Upper lobe of right lung (tissue), 1 donor: ENCODE data around the gene LY9. TPM values are rescaled to one million over a fixed set of nuclear protein-coding genes. Genes with fewer than 3 reads are reported as not detected.
A peak's percentile ranks its signal among the peaks of the same experiment; 100 is the strongest.
"Not testable (repeated sequence)": the region's sequence is repeated elsewhere in the genome, so short reads cannot be mapped to it uniquely, and the experiment has no call there.

Experiments
- ATAC-seq: fragments of 200-7000 bp; cut with Tn5 transposase; one replicate; pipeline ENCODE4 v1.9.1; 2020; ENCODE audit warnings: mild to moderate bottlenecking, moderate library complexity
- DNase-seq: peaks from one replicate; pipeline ENCODE4 v3.0.0-alpha.2; 2020
- H3K27ac ChIP-seq: fragments of 200-600 bp; one replicate; pipeline ENCODE4 v1.8.0; 2022
- H3K27me3 ChIP-seq: fragments of 200-600 bp; one replicate; pipeline ENCODE4 v1.8.0; 2022; ENCODE audit warnings: mild to moderate bottlenecking
- H3K36me3 ChIP-seq: fragments of 200-600 bp; one replicate; pipeline ENCODE4 v1.8.0; 2022
- H3K4me1 ChIP-seq: fragments of 200-600 bp; one replicate; pipeline ENCODE4 v1.8.0; 2022
- H3K4me3 ChIP-seq: fragments of 200-600 bp; one replicate; pipeline ENCODE4 v1.8.0; 2022; ENCODE audit warnings: mild to moderate bottlenecking
- H3K9me3 ChIP-seq: fragments of 200-600 bp; one replicate; pipeline ENCODE4 v1.8.0; 2022
- intact Hi-C: fragments of 100-400 bp; cut with DNase I; formaldehyde crosslinking; loops from one replicate; pipeline ENCODE4 v1.11.0; 2022
- total RNA-seq: library from RNA; stranded (reverse); fragmentation: NEBNext Ultra II Directional; extraction: Animal tissue kit (Norgen Biotek cat#: 25700); gene quantifications from one replicate; pipeline ENCODE4 v1.2.1, GENCODE V29; 2021
- TF ChIP-seq, protein P1 (sequence below): fragments of 200-600 bp; IDR thresholded peaks from one replicate; pipeline ENCODE4 v1.8.0; 2022; ENCODE audit warnings: antibody characterized with exemption
- donor health status: DM: no; HTN: yes; CAD: no; lungs with severe emphysema.

The LY9 gene
- total RNA-seq, 1 donor from 2014 or later, result 3.3 TPM

DNA sequence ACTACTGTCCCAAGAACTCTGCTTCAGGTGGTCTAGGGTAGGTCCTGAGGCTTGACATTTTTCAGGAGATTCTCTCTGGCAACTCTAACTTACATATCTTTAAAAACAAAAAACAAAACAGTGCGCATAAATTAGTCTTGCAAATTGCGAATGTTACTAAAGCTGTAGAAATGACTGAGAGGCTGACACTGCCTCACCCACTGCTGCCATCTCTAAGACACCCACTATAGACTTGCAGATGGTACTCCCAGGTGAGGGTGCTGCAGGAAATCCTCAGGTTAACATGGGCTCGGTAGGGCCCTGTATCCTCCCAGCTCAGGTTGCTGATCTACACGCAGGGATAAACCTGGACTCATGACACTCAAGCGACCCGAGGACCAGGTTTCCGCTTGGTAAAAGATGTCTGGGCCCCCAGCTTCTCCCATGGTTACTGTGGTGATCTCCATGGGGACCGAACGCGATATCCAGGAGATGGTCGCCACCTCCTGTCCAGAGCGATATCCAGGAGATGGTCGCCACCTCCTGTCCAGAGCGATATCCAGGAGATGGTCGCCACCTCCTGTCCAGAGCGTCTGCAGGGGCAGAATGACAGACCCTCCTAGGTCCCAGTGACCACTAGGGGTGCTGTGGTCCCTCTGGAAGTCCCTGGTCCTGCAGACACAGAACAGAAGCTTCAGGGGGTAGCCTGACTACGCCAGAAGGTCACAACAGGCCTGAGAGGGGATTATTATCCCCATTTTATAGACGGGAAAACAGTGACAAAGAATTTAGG lies 16.2 kb upstream of the LY9 start:
- TF ChIP-seq, protein P1, sequence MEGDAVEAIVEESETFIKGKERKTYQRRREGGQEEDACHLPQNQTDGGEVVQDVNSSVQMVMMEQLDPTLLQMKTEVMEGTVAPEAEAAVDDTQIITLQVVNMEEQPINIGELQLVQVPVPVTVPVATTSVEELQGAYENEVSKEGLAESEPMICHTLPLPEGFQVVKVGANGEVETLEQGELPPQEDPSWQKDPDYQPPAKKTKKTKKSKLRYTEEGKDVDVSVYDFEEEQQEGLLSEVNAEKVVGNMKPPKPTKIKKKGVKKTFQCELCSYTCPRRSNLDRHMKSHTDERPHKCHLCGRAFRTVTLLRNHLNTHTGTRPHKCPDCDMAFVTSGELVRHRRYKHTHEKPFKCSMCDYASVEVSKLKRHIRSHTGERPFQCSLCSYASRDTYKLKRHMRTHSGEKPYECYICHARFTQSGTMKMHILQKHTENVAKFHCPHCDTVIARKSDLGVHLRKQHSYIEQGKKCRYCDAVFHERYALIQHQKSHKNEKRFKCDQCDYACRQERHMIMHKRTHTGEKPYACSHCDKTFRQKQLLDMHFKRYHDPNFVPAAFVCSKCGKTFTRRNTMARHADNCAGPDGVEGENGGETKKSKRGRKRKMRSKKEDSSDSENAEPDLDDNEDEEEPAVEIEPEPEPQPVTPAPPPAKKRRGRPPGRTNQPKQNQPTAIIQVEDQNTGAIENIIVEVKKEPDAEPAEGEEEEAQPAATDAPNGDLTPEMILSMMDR, result peak; percentile 40
- intact Hi-C loops, result no loop called here
- Histone ChIP-seq H3K4me1 (peaks cover 21% of the 10 kb centered on the region), H3K27ac (no peak overlapping the region), H3K9me3 (no peaks in the 10 kb centered on the region), H3K4me3 (no peak overlapping the region), H3K27me3 (no peaks in the 10 kb centered on the region), H3K36me3 (no peaks in the 10 kb centered on the region)
- no peak for ATAC-seq
- DNase-seq, result no peak

DNA sequence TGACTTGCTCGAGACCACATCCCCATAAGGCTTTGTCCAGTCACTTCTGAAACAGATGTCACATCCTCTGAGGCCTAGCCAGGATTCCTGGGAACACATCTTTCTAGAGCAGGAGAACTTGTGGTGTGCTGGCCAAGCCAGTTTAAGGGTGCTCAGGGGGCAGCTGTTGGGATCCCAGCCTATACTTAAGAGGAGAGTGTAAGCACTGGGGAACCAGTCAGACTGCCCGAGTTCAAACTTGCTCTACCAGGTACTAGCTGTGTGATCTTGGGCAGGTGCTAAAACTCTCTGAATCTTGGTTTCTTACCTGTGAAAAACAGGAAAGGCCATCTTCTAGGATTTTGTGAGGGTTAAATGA lies 15.6 kb upstream of the LY9 start:
- H3K27ac ChIP-seq, result no peak overlapping the region
- H3K4me3 ChIP-seq, result no peak overlapping the region
- intact Hi-C loops, result no loop called here

DNA sequence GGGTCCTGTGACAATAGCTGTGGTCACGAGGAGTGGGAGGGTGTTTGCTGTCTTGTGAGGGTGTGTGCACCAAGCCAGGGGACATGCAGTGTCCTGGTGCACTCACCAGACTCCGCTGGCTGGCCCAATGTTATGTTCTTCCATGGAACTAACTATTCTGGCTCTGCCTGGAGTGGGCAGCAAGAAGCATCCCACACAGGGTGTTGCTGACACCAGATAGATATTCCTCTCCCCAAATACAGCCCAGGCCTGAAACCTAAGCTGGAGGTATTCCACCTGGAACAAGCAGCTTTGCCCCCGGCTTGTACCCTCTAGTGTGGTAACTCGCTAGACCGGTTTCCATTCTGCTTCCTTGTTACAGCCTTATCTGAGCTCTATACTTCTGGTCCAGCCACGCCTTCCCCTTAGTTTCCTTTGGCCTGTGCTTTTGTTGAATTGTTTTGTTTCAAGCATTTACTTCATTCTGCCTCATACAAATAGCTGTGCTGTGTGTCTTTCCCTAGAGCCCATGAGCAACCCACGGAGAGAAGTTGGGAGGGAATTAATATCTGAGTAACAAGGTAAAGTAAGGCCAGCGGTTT lies 14.7 kb upstream of the LY9 start:
- intact Hi-C loops, result no loop called here
- no peak overlapping the region for H3K4me3 ChIP-seq
- TF ChIP-seq, protein P1, result no peak
- ATAC-seq (peak; percentile 87), DNase-seq (no peak)
- no peaks in the 10 kb centered on the region for H3K27me3 ChIP-seq
- peaks cover 21% of the 10 kb centered on the region for H3K4me1 ChIP-seq
- H3K9me3 ChIP-seq, result no peaks in the 10 kb centered on the region
- H3K36me3 ChIP-seq, result no peaks in the 10 kb centered on the region
- peak overlapping the region; percentile 59 for H3K27ac ChIP-seq

More for the DNA sequence above, 15.6 kb upstream of the LY9 start:
- H3K4me1 ChIP-seq, result peaks cover 21% of the 10 kb centered on the region
- ATAC-seq, result peak; percentile 6
- H3K27me3 ChIP-seq, result no peaks in the 10 kb centered on the region
- TF ChIP-seq, protein P1, result no peak
- H3K9me3 ChIP-seq, result no peaks in the 10 kb centered on the region
- DNase-seq, result no peak
- H3K36me3 ChIP-seq, result no peaks in the 10 kb centered on the region

DNA sequence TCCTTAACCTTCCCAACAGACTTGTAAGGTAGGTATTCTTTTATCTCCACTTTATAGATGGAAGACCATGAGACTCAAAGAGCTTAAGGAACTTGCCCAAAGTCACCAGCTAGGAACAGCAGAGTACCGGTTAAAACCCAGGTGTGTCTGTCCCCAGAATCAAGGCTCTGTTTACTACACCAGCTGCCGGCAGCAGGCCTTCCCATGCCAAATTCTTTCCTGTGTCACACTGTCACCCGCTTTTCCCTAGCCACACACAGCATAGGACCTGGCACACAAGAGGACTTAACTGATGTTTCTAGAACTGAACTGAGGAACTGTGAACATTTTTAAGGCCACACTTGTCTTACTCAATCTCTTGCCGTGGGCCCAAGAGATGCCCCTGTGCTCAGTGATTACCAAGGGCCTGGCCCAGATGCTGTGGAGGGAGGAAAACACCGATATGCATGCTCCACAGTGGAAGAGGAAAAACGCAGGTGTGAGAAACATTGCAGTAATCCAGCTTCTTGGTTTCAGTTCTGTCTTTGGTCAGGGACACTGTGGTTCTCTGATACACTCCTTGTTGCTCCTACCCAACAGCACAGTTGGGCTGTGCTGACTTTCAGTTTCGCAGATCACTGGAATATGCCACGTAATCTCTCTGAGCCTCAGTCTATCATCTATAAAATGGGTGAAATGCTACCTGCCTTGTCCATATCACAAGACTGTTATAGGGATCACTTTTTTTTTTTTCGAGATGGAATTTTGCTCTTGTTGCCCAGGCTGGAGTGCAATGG lies 13.9 kb upstream of the LY9 start:
- ATAC-seq (peak; percentile 68), DNase-seq (no peak)
- TF ChIP-seq, protein P1, result no peak
- Histone ChIP-seq H3K4me3 (no peak overlapping the region), H3K36me3 (no peaks in the 10 kb centered on the region), H3K27me3 (no peaks in the 10 kb centered on the region), H3K27ac (peak overlapping the region; percentile 49), H3K9me3 (no peaks in the 10 kb centered on the region), H3K4me1 (peaks cover 21% of the 10 kb centered on the region)
- intact Hi-C loops, result no loop called here

DNA sequence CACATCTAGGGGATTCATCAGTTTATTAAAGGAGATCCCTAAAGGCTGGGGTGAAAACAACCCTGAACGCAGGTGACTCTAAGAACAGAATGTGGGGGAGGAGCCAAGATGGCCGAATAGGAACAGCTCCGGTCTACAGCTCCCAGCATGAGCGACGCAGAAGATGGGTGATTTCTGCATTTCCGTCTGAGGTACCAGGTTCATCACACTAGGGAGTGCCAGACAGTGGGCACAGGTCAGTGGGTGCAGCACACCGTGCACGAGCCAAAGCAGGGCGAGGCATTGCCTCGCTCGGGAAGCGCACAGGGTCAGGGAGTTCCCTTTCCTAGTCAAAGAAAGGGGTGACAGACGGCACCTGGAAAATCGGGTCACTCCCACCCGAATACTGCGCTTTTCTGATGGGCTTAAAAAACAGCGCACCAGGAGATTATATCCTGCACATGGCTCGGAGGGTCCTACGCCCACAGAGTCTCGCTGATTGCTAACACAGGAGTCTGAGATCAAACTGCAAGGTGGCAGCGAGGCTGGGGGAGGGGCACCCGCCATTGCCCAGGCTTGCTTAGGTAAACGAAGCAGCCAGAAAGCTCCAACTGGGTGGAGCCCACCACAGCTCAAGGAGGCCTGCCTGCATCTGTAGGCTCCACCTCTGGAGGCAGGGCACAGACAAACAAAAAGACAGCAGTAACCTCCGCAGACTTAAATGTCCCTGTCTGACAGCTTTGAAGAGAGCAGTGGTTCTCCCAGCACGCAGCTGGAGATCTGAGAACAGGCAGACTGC lies 12.8 kb upstream of the LY9 start:
- peaks cover 21% of the 10 kb centered on the region for H3K4me1 ChIP-seq
- H3K27ac ChIP-seq, H3K27me3 ChIP-seq, intact Hi-C loops, DNase-seq, H3K4me3 ChIP-seq, H3K36me3 ChIP-seq, ATAC-seq, H3K9me3 ChIP-seq: not testable (repeated sequence)
